Activated CD8-positive, alpha-beta memory T cell treated with anti-CD3 and anti-CD28 coated beads, Interleukin-2, amount 50 U/mL, for 24 hours (primary cell): ENCODE results near the gene KMT5C.

Source experiments
- DNase-seq: peaks from one replicate; pipeline ENCODE4 v3.0.0-alpha.2; 2020; ENCODE audit errors: extremely low read depth

The KMT5C gene

DNA sequence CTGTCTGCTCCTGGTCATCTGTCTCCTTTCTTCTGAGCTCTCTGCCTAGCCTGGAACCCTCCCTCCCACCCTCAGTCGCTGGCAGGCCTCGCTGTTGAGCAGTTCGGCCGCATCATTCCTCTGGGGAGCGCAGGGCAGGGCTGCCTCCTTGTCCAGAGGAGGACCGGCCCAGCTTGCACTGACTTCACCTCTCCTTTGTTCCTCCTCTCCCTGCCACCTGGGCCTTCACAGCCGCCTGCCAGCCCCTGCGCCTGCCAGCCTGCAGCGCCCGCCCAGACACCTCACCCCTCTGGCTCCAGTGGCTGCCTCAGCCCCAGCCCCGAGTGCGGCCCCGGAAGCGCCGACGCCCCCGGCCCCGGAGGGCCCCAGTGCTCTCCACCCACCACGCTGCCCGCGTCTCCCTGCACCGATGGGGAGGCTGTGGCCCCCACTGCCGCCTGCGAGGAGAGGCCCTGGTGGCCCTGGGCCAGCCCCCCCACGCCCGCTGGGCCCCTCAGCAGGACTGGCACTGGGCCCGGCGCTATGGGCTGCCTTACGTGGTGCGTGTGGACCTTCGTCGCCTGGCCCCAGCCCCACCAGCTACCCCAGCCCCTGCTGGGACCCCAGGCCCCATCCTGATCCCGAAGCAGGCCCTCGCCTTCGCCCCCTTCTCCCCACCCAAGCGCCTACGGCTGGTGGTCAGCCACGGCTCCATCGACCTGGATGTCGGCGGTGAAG lies 7.2 kb downstream of the KMT5C start:
- no peak for DNase-seq

DNA sequence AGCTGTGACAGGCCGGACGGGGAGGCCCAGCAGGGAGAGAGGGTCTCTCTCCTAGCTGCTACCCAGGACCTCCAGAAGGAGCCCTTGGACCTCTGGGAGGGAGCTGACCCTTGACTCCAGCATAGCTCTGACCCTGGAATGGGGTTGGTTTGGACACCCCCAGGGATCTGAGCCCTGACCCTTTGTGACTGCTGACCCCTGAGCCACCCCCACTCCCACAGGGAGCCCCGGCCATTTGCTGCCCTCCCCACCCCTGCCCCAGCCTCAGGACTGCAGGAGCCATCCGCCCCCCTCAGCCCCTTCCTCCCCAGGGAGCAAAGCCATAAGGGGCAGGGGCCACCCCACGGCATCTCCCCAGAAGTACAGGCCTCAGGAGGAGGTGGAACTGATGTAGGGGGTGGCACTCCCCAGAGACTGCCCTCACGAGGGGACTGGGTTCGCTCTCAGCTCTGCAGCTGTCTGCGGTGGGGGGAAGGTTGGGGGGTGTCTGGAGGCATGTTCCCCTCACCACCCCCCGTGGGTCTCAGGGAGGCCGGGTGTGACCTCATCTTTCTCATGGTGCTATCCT lies 7.8 kb downstream of the KMT5C start:
- DNase-seq = no peak

DNA sequence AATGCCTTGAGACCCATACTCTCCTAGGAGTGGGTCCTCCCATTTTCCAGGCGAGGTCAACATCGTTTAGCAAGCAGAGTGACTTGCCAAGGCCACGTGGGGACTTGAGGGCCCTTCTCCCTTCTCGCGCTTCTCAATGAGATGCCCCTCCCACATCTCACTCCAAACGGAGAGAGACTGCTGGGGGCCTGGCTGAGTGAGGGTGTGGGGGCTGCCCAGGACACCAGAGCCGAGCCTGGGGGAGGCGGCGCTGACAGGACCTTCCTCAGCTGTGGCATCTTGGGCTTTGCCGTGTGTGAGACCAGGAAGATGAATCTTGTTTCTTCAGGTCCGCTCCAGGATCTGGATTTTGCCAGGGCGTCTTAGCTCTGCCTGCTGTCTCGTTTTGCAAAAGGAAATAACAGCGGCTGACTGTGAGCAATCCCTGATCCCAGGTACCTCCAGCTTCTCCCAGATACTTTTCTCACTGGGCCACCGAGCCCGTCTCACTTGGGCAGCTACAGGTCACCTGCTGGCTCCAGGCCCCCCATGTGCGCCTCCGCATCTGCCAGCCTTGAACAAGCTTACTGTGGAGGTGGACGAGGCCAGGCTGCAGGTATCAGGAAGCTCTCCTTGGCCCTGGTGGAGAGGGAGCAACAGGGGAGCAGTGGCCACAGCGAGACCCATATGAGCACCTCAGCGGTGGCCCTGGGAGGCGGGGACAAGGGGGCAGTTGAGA lies 8.8 kb downstream of the KMT5C start:
- no peak for DNase-seq

DNA sequence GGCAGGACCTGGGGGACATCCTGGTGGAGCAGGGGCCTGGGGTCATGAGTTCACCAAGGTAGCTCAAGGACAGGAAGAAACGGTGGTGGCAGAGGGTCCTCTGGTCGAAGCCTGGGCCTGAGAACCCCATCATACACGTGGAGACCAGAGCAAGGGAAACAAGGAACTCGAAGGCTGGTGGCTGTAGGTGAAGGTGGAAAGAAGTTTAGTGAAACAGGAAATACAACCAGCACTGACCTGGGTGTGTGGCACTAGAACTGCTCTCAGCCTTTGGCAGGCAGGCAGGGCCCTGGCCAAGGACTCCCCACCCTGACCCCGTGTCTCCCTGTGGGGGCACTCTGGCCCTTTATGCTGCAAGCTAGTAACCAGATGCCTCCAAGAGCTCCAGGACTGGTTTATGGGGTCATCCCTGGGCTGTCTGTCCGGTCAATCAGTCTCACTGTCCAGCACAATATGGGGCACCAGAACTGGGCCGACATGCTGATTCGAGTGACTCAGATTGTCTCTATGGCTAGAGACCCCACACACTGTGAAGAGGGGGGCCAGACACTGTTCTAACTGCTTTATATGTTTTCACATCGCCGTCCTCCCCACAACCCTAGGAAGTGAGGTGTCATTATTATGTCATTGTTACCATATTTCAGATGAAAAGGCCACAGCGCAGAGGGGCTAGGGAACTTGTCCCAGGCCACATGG lies 11.1 kb downstream of the KMT5C start:
- no peak for DNase-seq

DNA sequence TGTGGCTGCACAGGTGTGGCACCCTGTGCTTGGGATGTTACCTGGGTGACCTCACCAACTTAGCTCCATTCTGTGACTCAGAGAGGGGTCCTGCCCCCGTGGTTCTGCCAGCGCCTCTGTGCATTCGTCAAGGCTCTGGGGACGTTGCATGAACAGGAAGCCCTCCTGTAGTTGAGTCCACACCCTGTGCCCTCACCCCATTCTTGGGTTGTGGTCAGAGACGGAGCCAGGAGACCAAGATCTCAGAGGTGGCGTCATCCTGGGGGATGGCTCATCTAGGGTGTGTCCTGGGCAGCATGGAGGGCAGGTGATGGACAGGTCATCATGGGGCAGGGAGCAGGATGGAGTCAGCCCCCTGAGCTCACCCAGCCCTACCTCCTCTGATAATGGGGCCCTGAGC lies 12.4 kb downstream of the KMT5C start:
- no peak for DNase-seq

DNA sequence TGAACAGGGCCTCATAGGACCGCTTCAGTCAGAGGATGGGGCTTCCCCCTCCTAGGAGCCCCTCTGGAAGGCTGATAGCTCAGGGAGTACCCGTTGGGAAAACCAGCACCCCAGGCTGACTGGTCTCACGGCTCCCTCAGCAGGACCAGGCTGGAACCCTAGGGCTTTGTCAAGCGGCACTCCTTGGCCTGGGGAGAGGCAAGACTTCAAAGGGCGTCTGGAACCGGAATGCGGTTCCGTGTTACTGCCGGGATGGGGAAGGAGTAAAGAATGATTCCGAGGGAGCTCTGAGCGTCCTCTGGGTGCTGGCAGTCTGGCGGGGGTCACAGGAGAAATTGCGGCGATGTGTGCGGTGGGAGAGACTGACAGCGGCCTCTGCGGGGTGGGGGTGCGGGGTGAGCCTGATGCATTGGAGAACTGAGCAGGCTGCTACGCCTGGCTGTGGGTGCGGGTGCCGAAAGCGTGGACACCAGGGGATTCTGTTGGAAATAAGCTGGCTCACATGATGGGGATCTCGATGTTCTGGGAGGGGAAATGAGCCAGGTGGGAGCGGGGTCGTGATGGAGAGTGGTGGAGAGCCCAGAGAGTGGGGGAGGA lies 13.0 kb downstream of the KMT5C start:
- no peak for DNase-seq

DNA sequence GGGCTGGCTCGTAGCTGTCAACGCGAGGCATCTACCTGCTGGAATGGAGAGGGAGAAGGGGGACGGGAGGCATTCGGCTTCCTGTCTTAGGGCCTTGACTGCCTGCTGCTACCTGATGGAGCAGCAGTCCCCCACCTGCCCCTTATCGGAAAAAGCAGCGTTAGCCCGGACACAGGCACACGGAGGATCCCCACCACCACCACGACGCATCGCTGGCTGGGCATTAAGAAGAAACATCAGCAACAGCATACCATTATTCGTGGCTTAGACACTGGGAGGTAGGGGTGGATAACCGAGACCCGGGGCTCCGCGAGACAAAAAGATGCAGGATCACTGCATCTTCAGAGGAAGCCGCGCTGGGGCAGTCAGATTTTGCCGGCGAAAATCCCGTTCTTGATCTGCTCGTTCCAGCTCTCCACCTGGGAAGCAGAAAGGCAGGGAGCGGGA lies 13.7 kb downstream of the KMT5C start:
- no peak for DNase-seq

DNA sequence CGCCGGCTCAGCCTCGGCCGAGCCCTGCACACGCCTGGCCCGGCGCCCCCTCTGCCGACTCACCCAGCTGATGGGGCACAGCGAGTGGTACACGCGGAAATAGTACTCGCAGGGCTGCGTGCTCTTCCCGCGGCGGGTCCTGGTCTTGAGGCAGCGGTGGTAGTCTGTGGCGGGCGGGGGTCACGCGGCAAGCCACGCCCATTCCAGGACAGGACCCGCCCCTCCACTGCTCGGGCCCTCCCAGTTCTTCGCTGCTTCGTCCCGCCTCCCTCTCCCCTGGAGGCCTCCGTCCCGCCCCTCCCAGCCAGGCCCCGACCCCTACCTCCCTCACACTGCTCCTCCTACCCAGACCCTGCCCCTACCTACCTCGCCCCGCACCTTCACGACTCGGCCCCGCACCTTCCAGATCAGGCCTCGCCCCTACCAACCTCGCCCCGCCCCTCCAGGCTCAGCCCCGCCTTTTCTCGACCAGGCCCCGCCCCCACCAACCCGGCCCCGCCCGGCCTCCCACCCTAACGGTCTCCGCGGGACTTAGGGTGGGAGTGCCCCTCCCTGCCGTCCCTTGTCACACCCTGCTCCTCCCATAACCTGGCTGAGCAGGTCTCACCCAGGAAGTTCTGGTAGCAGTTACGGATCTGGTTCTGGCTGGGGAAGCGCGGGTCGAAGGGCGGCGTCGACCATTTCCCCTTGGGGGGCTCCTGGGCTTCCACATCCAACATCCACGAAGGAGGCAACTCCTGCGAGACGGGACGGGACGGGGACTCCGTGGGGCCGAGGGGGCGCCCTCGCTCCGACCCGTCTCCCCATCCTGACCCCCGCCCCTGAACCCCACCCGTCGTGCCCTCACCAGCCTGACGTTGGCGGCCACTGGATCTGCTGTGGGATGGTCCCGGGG lies 14.4 kb downstream of the KMT5C start:
- no peak for DNase-seq

DNA sequence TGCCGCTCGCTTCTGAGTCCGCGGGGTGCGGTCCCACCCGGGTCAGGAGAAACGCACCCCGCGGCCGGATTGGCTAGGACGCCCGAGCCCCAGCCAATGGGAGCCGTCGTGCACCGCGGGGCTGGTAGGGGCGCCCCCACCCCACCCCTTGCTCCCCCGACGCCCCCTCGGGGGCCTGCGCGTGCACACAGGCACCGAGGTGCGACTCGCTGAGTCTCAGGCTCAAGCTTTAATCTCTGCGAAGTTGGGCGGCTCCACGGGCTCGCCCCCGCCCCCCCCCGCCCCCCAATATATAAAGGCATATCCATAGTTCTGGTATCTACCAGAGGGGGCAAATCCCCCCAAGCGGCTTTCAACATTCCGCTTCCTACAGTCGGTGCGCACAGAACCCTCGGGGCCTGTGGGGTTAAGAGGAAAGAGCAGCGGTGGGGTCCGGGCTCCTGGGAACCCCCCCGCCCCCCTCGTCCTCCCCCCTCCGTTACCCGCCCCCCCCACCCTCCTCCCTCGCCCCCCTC lies 15.1 kb downstream of the KMT5C start, which contains the start of gene COX6B2:
COX6B2 (minus strand) TSS at position 22 of the 515 bp plus-strand sequence. CDS start 198 bp downstream, outside the sequence.
- no peak for DNase-seq

DNA sequence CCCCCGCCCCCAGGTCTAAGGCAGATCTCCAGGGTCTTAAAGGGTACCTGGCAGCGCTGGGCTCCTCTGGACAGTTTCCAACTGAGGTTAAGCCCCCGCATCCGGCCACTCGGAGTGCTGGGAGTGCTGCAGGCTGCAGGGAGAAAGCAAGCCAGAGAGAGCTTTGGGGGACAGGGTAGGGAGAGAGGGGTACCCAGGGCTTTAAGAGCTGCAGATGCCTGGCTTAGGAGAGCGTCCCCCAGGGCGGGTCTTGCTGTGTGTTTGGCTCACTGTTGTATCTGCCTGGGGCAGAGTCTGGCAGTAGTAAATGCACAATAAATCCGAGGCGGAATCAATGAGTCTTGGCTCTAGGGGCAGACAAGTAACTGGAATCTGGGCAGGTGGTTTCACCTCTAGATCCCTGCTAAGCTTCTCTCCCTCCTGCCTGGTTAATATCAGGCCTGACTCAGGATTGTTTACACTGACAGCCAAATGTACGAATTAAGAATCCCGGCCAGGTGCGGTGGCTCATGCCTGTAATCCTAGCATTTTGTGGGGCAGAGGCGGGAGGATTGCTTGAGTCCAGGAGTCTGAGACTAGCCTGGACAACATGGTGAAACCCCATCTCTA lies 15.6 kb downstream of the KMT5C start:
- DNase-seq = no peak

DNA sequence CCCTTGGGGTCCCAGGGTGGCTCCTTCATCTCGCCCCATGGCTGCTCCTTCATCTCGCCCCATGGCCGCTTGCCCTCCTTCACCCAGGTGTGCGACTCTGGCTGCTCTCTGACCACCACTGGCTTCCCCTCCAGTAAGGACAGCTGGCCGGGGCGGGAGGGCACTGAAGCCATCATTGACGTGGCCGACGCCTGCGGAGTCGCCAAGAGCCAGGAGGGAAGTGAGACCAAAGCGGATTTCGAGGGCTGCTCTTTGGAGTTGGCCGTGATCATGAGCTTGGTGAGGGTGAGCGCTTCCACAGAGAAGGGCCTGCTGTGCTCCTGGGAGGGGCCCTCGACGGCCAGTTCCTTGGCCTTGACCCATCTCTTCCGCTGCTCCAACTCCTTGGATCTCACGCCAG lies 18.8 kb downstream of the KMT5C start:
- no peak for DNase-seq

DNA sequence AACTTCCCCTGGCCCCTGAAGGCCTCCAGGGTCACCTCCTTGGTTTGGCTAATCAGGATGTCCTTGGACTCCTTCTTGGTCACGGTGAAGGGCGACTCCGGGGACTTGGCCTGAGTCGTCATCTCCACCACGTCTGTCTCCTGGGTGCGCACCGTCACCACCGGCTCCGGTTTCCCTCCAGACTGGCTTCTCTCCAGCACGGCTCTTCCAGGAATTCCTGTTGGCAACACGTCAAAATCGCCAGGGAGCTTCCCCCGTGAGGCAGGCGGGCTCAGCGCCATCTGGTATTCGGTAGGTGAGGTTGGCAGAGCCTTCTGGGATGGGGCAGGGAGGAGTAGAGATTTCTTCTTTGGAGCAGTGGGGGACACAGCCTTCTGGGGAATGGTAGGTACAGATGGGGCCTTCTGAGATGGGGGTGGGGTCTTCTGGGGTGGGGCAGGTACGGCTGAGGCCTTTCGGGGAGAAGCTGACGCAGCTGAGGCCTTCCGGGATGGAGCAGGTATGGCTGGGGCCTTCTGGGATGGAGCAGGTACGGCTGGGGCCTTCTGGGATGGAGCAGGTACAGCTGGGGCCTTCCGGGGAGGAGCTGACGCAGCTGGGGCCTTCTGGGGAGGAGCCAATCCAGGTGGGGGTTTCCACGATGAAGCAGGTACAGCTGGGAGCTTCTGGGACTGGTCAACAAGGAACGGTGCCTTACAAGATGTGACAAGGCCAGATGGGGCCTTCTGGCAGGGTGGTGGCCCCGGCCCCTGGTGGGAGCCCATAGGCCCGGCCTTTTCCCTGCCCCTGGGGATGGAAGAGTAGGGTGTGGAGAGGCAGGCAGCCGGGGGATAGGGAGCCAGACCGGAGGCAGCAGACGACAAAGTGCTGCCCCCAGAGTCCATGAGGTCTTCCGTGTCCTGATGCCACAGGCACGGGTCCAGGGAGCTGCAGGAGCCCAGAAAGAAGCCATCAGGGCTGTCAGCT lies 19.6 kb downstream of the KMT5C start:
- no peak for DNase-seq

DNA sequence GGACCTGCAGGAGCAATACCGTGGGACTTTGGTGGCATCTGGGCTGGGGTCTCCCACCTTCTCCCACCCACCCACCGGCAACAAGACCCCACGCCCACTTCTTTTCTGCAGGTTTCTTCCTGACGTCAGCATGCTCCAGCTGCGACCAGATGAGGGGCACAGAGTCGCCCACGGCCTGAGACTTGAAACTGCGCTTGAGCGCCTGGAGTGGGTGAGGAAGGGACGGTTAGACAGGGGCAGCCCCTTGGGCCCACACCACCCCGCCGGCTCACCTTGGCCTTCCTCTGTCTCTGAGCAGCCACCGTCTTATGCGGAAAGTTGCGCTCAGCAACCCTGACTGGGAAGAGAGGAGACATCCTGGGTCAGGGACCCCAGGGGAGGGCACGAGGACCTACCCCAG lies 21.2 kb downstream of the KMT5C start:
- no peak for DNase-seq

DNA sequence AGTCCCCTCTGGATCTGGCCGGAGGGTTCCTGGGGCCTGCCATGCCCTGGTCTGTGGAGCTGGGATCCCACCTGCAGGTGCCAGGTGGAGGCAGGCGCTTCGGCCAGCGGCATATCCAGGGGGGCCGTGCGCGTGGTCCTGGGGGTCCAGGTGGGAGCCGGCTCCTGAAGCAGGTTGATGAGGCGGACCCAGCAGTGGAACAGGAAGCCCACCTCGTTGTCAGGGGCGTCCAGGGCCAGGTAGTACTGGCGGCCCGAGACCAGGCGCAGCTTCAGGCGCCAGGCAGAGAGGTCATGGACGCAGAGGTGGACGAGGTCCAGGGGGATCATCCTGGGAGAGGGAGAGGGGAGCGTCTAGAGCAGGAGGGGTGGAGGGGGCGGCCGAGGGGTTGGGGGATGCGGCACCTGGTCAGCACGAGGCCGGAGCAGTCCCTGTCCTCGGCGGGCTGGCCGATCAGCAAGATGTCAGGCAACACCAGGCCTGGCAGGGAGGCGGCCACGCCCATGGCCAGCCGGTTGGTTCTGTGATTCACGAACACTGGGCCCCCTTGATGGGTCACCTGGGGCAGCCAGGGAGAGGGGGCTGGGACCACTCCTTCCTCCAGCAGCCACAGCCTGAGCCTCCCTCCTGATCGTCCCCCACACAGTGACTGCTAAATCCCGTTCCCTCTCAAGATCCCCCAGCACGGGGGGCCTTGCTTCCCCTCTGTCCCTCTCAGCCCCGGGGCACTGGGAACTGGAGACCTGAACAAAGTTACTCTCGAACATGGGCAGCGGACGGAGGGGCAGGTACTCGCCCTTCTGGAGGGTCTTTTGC lies 22.7 kb downstream of the KMT5C start:
- no peak for DNase-seq

DNA sequence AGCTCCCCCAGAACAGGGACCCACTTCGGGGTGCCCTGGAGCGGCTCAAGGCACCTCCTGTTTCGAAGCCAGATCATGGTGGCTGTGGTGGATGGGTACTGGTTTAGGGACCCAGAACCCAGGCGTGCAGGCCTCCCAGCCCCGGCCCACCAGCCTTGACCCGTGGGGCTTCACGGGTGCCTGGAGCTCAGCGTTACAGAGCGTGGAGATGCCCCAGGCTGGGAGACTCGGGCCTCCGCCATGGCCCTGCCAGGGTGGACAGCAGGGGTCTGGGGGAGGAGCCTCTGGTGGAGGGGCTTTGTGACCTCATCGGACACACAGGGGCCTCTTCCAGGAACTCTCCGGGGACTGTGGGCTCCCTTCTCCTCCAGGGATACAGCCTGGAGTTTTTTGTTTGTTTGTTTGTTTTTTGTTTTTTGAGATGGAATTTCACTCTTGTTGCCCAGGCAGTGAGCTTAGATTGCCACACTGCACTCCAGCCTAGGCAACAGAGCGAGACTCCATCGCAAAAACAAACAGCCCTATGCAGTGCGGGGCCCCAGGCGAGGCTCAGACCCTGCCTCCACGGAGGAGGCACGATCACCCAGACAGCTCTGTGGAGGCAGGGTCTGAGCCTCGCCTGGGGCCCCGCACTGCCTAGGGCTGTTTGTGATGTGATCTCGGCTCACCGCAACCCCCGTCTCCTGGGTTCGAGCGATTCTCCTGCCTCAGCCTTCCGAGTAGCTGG lies 23.5 kb downstream of the KMT5C start, which contains the start of gene GARIN5B:
GARIN5B (minus strand) TSS at position 271 of the 727 bp plus-strand sequence; CDS start at position 77, 194 bp downstream.
- DNase-seq = no peak

DNA sequence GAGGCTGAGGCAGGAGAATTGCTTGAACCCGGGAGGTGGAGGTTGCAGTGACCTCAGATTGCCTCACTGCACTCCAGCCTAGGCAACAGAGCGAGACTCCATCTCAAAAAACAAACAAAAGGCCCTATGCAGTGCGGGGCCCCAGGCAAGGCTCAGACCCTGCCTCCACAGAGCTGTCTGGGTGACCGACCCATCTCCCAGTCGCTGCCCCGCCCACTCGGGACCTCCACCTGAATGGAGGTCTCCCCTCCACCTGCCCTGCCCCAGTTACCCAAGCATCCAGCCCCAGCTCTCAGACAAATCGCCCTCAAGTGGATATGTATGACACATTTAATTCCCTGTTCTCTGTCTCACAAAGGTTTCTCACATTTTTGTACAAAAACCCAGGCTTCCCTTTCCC lies 25.6 kb downstream of the KMT5C start:
- DNase-seq = no peak

DNA sequence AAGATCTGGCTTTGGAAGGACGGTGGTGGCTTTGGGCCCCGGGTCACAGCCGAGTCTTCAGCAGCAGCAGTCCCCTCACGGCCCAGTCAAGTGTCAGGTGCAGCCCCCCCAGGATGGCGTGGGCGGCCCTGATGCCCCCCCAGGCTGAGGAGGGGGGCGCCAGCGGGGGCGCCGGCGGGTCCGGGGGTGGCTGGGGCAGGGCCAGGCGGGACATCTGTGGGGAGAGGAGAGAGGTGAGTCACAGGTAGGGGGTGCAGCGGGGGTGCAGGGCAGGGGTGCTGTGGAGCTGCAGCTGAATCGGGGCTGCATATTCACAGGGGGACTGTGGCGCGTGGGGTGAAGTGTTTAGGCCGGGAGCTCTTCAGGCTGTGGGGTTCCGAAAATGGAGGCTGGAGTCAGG lies 26.3 kb downstream of the KMT5C start:
- DNase-seq = no peak
